Fibroblast of the aortic adventitia (primary cell): ENCODE results near the gene ATG101. TPM values are rescaled to one million over a fixed set of nuclear protein-coding genes. Genes with fewer than 3 reads are reported as not detected.

Experiments
- DNase-seq: peaks from one replicate; pipeline ENCODE4 v3.0.0-alpha.2; 2010; ENCODE audit warnings: low read depth
- H3K4me3 ChIP-seq: 2 replicates; pipeline ENCODE4 v1.5.1; 2011; ENCODE audit warnings: low read depth, mild to moderate bottlenecking, control low read depth, low read length, moderate library complexity
- CTCF ChIP-seq: IDR thresholded peaks from 2 replicates; pipeline ENCODE4 v1.5.1; 2011; ENCODE audit warnings: mild to moderate bottlenecking, low read length, control low read depth, inconsistent platforms; ENCODE audit not compliant: insufficient read depth
- total RNA-seq: library from RNA; depleted of rRNA; stranded (reverse); fragments of >200 nt; gene quantifications from 2 replicates; pipeline ENCODE4 v1.2.3, GENCODE V29; 2012; ENCODE audit warnings: low replicate concordance

Gene ATG101
- total RNA-seq = 41.1 and 89.2 TPM in 2 replicates

- peak; percentile 97 for DNase-seq
- peak; percentile 67 for TF ChIP-seq CTCF
Observed at GRCh38 chr12:52069327-52070184, at the start of gene ATG101. Gene ATG101, plus strand, starts transcription at chr12:52069978. Its CDS starts 3,673 bp downstream, at chr12:52073651.

GRCh38 chr12:52020539-52021336 lies 49.0 kb upstream of the ATG101 start:
- no peak overlapping the region for H3K4me3 ChIP-seq
- peak; percentile 61 for DNase-seq
- peak; percentile 83 for TF ChIP-seq CTCF

More at GRCh38 chr12:52069327-52070184, at the start of gene ATG101:
- H3K4me3 ChIP-seq = peak within 1 kb of the TSS; percentile 99

GRCh38 chr12:52022841-52023181 lies 47.0 kb upstream of the ATG101 start:
- H3K4me3 ChIP-seq = no peak overlapping the region
- no peak for DNase-seq
- no peak for TF ChIP-seq CTCF

GRCh38 chr12:52023182-52023975 lies 46.4 kb upstream of the ATG101 start:
- H3K4me3 ChIP-seq = peak overlapping the region; percentile 64
- peak; percentile 61 for DNase-seq
- TF ChIP-seq CTCF = peak; percentile 82

GRCh38 chr12:52023976-52024688 lies 45.6 kb upstream of the ATG101 start:
- peak overlapping the region; percentile 64 for H3K4me3 ChIP-seq
- no peak for DNase-seq
- no peak for TF ChIP-seq CTCF

GRCh38 chr12:52024845-52025230 lies 44.9 kb upstream of the ATG101 start:
- no peak overlapping the region for H3K4me3 ChIP-seq
- peak; percentile 50 for DNase-seq
- TF ChIP-seq CTCF = no peak
